ENCODE data around the gene MYO9A.

MYO9A gene

GRCh38 chr15:71804695-71805470 is 313.1 kb downstream of the MYO9A start:
- no peak for DNase-seq

GRCh38 chr15:71804226-71804625 is 313.7 kb downstream of the MYO9A start:
- no peak for DNase-seq

DNA sequence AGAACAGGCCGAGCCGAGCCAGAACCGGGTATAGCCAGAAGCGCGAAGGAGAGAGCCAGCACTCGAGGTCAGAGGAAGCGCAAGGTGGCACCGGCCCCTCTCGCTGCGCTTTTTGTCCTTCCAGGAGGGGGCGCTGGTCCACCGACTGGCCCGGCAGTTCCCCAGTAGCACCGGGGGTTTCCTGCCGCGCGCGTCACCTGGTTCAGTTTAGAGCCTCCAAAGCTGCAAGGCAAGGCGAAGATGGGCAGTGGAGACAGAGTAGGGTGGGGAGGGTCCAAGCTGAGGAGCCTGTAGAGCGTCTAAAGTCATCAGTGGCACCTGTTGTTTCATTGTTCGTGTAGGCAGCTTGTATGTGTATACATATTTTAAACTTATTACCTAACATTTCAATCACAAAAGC is 315.2 kb downstream of the MYO9A start:
- DNase-seq = no peak

DNA sequence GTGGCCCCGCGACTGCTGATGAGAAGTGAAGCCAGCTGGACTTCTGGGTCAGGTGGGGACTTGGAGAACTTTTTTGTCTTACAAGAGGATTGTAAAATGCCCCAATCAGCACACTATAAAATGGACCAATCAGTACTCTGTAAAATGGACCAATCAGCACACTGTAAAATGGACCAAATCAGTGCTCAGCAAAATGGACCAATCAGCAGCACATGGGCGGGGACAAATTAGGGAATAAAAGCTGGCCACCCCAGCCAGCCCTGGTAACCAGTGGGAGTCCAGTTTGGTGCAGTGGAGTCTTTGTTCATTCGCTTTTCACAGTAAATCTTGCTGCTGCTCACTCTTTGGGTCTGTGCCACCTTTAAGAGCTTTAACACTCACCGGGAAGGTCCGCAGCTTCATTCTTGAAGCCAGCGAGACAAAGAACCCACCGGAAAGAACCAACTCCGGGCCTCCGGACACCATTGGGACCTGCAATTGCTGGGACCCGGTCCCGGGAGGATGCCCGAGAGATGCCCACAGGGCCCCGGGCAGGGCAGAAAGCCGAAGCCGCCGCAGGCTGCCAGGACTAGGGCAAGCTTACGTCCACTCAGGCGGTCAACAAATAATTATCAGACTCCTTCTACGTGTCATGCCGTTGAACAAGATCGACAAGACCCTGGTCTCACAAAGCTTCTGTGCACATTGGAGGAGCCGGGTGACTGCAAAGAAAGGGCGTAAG is 315.9 kb downstream of the MYO9A start:
- DNase-seq = no peak

- peak; percentile 14 for DNase-seq
Observed at GRCh38 chr15:71800835-71801745, 316.9 kb downstream of the MYO9A start.

GRCh38 chr15:71800190-71800589 is 317.8 kb downstream of the MYO9A start:
- no peak for DNase-seq

DNA sequence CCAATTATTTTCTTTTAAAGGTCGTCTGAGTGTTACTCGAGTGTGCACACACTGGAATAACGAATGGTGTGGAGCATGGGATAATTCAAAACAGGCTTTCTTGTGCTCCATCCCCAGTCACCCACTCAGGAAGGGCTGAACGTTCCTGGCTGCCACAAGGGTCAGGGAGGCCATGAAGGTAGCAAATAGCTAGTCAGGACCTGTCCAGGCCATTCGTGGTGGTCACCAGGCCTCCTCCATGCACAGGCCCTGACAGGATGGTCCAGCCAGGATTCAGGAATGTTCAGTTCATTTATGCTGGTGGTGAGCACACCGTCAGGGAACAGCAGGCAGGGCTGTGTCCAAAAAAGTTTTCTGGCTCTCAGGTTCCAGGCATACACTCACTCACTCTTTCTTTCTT is 319.3 kb downstream of the MYO9A start:
- DNase-seq = no peak

DNA sequence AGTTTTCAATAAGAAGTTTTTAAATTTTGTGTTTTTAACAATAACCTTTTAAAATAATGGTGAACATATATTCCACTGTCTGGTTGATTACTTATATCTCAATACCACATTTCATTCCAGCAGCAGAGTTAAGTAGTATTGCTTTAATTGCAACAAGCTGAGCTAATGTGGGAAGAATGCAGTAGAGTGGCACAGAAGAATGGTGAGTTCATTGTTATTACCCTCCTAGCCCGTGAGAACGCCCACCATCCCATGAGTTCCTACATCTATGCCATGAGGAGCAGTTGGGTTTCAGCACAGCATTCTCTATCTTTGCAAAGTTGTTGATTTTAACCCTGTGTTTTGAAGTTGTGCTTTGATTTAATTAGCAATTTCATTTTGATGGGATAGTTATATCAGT is 325.4 kb downstream of the MYO9A start:
- no peak for DNase-seq

GRCh38 chr15:71791975-71792374 is 326.0 kb downstream of the MYO9A start:
- no peak for DNase-seq

GRCh38 chr15:71790081-71790480 is 327.9 kb downstream of the MYO9A start:
- DNase-seq = no peak

DNA sequence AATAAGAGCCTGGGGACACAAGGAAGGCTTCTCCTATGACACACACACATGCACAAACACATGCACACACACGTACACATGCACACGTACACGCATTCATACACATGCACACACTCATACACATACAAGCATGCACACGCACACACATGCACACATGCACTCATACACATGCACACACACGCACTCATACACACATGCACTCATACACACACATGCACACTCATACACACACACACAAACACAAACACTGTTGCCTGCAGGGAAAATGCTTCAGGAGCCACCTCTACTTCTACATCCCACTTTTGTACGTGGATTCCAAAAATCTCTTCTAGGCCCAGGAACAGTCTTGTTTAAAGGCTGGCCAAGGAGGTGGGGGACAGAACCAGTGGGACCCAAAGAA is 328.3 kb downstream of the MYO9A start:
- DNase-seq = no peak

DNA sequence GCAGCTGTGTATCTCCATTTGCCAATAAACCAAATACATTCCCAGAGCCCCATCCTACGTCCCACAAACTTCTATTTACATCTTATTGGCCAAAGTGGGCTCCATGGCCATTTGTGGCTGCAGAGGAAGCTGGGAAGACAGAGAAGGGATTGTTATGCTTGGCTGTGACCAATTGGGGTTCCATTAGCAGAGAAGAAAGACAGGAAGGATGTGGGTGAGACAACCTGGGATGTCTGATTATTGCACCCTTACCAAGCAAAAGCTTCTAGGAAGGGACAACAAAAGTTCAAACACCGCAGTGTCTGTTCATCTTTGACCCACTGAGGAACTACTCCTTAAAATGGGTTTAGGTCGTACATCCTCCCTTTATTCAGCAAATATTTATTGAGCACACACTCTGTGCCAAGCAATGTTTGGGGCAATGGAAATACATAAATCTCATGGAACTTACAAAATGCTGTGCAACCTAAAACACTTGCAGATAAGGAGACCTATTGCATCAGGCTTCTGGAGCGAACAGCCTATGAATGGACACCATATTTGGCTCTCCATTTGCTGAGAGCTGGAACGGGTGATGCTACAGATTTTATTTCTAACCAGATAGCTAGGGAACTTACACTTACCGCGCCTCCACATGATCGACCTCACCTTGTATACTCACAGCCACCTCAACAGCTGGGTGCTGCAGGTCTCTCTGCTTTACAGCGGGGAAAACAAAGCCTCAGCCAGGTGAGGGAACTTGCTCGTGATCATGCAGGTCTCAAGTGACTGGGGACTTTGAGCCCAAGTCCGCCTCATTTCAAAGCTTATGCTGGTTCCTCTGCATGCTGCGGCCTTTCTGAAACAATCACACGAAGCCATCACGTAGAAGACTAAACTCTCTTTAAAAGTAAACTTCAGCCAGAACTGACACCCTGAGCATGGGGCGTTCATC is 329.0 kb downstream of the MYO9A start:
- no peak for DNase-seq

- DNase-seq = no peak
Observed at GRCh38 chr15:71786673-71787072, 331.3 kb downstream of the MYO9A start.

- no peak for DNase-seq
Observed at GRCh38 chr15:71785996-71786395, 332.0 kb downstream of the MYO9A start.

DNA sequence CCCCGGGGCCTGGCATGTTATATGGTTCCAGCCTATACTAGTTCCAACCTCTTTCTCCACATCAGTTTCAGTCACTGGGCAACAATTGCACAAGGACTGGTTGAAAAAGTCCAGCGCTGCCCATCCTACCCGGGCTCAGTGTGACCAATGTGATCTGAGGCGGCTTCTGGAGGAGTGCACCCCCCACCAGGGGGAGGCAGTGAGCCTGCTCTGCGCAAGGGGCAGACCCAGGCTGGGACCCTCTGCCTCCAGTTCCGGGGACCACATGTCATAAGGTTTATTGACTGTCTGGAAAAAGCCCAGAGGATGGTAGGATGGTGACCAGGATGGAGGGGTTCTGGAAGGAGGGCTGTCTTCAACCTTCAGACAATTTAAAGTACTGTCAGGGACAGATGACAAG is 333.2 kb downstream of the MYO9A start:
- no peak for DNase-seq

DNA sequence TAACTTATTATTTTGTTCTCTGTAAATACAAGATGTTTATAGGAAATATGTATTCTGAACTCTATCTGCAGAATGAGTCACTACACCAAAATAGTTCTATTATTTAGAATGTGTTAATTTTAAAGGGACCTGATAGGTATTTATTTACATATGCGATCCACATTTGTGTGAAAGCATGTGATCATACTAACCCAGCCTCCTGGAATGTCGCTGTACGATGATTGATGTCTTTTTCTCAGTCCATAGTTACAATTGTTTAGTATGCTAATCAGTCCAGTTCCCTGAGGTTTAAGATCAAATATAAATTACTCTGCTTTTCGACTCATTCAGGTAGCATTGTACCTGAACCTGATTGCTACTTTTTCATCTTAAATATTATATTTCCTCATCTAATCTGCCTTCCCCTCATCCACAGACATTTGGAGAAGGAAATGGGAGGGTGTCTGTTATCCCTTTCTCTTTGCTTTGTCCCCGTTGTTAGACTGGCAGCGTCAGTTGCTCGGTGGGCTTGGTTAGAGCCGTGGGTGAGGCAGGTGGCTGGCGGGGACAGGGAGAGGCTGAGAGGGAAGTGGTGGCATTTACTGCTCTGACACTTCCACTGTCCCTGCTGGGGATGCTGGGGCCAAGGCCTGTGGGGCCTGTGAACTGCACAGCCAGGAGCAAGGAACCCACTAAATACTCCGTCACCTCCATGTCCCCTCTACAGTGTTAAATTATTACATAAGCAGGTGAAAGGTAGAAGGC is 335.4 kb downstream of the MYO9A start:
- DNase-seq = no peak

- no peak for DNase-seq
Observed at GRCh38 chr15:71781965-71782265, 336.0 kb downstream of the MYO9A start.

- no peak for DNase-seq
Observed at GRCh38 chr15:71781179-71781964, 336.6 kb downstream of the MYO9A start.

- no peak for DNase-seq
Observed at GRCh38 chr15:71780115-71780976, 337.6 kb downstream of the MYO9A start.
